MM.1S (cell line): ENCODE results near the gene LZIC.
"Not testable (repeated sequence)": the region's sequence is repeated elsewhere in the genome, so short reads cannot be mapped to it uniquely, and the experiment has no call there.

Source experiments
- DNase-seq: peaks from one replicate; pipeline ENCODE4 v3.0.0-alpha.2; 2015
- H2AFZ ChIP-seq: fragments of 300-600 bp; sonication (generic); 2 replicates; pipeline ENCODE4 v1.6.0; 2016; ENCODE audit warnings: antibody characterized with exemption, low read length
- H3F3A ChIP-seq: fragments of 300-600 bp; sonication (generic); 2 replicates; pipeline ENCODE4 v1.6.1; 2016; ENCODE audit warnings: mild to moderate bottlenecking, antibody characterized with exemption, low read length, moderate library complexity, mixed read lengths; ENCODE audit not compliant: insufficient read depth
- H3K27ac ChIP-seq: fragments of 300-600 bp; sonication (generic); 2 replicates; pipeline ENCODE4 v1.5.1; 2016; ENCODE audit warnings: mild to moderate bottlenecking, low read length
- H3K27me3 ChIP-seq: fragments of 300-600 bp; sonication (generic); replicated peaks from 2 replicates; pipeline ENCODE4 v1.6.0; 2016; ENCODE audit warnings: low read length; ENCODE audit not compliant: insufficient read depth
- H3K36me3 ChIP-seq: fragments of 300-600 bp; sonication (generic); replicated peaks from 2 replicates; pipeline ENCODE4 v1.6.1; 2016; ENCODE audit warnings: mild to moderate bottlenecking, low read length, mixed read lengths; ENCODE audit not compliant: insufficient read depth
- H3K4me1 ChIP-seq: fragments of 300-600 bp; sonication (generic); 2 replicates; pipeline ENCODE4 v1.6.1; 2016; ENCODE audit warnings: low read length, mixed read lengths
- H3K4me2 ChIP-seq: fragments of 300-600 bp; sonication (generic); 2 replicates; pipeline ENCODE4 v1.6.0; 2016; ENCODE audit warnings: low read depth, low read length
- H3K4me3 ChIP-seq: fragments of 300-600 bp; sonication (generic); 2 replicates; pipeline ENCODE4 v1.5.1; 2016; ENCODE audit warnings: low read length, mixed read lengths
- H3K79me2 ChIP-seq: fragments of 300-600 bp; sonication (generic); 2 replicates; pipeline ENCODE4 v1.6.1; 2016; ENCODE audit warnings: mixed run types, low read length, mixed read lengths
- H3K9ac ChIP-seq: fragments of 300-600 bp; sonication (generic); 2 replicates; pipeline ENCODE4 v1.6.1; 2016; ENCODE audit warnings: low read length, mixed read lengths
- H3K9me2 ChIP-seq: fragments of 300-600 bp; sonication (generic); replicated peaks from 2 replicates; pipeline ENCODE4 v1.6.1; 2016; ENCODE audit warnings: mild to moderate bottlenecking, low read length, mixed read lengths; ENCODE audit not compliant: insufficient read depth
- H3K9me3 ChIP-seq: fragments of 300-600 bp; sonication (generic); replicated peaks from 2 replicates; pipeline ENCODE4 v1.6.1; 2016; ENCODE audit warnings: mild to moderate bottlenecking, low read length, mixed read lengths; ENCODE audit not compliant: insufficient read depth
- H4K20me1 ChIP-seq: fragments of 300-600 bp; sonication (generic); 2 replicates; pipeline ENCODE4 v1.6.1; 2016; ENCODE audit warnings: mild to moderate bottlenecking, low read length, moderate library complexity, mixed read lengths; ENCODE audit not compliant: insufficient read depth
- EZH2 ChIP-seq: fragments of 300-600 bp; sonication (generic); optimal IDR thresholded peaks from 2 replicates; pipeline ENCODE3; 2017; ENCODE audit warnings: low read depth, mild to moderate bottlenecking, antibody characterized with exemption, low read length, mixed read lengths
- EZH2phosphoT487 ChIP-seq: fragments of 300-600 bp; sonication (generic); IDR thresholded peaks from 2 replicates; pipeline ENCODE4 v1.6.1; 2018; ENCODE audit warnings: antibody characterized with exemption, low read length
- TF ChIP-seq, protein P1 (sequence below): fragments of 300-600 bp; sonication (generic); IDR thresholded peaks from 2 replicates; pipeline ENCODE4 v1.5.1; 2016; ENCODE audit warnings: antibody characterized with exemption, low read length, mixed read lengths

LZIC gene

DNA sequence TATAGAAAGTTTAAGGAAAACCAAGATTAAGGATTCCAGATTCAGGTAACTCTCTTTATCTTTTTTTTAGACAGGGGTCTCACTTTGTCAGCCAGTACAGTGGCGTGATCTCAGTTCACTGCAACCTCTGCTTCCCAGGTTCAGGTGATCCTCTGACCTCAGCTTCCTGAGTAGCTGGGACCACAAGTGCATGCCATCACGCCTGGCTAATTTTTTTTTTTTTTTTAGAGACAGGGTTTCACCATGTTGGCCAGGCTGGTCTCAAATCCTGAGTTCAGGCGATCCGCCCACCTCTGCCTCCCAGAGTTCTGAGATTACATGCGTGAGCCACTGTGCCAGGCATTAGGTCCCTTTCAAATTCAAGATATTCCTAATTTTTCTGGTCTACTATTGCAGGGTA, 15.9 kb downstream of the LZIC start:
- H3K4me1 ChIP-seq, result no peaks in the 10 kb centered on the region

DNA sequence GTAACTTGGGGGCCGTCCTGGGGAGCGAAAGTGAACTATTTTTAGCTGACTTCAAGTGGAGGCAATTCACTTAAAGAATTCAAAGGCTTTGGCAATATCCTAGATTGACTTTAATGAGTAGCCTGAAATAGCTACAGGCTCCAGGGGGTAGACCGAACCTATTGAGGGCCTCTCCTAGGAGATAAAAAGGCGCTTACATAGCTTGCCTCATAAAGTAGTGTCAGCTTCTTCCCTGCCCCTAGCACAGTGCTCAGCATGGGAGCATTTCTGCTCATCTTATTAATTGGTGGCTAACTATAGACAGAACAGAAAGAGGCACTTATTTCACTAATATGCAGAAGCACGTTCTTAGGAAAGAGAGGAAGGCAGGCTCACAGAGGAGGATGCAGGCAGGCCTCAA, 20.8 kb downstream of the LZIC start:
- Histone ChIP-seq H3F3A (no peaks in the 10 kb centered on the region), H2AFZ (no peak overlapping the region), H3K4me3 (no peak overlapping the region), H3K4me2 (no peak overlapping the region), H3K79me2 (no peaks in the 10 kb centered on the region), H3K4me1 (no peaks in the 10 kb centered on the region), H3K27me3 (no peaks in the 10 kb centered on the region), H4K20me1 (no peaks in the 10 kb centered on the region), H3K27ac (no peak overlapping the region), H3K9me2 (no peaks in the 10 kb centered on the region), H3K36me3 (no peaks in the 10 kb centered on the region), H3K9me3 (no peaks in the 10 kb centered on the region), H3K9ac (no peak overlapping the region)
- TF ChIP-seq EZH2phosphoT487 (no peak), EZH2 (no peak)
- DNase-seq, result no peak

More for the DNA sequence above, 15.9 kb downstream of the LZIC start:
- Histone ChIP-seq H3K27me3 (no peaks in the 10 kb centered on the region), H3K79me2 (no peaks in the 10 kb centered on the region), H3K9ac (no peak overlapping the region), H3K27ac (no peak overlapping the region), H3K4me3 (no peak overlapping the region), H3K9me3 (no peaks in the 10 kb centered on the region), H3K4me2 (no peak overlapping the region), H3F3A (no peaks in the 10 kb centered on the region), H3K36me3 (no peaks in the 10 kb centered on the region; the same call in 1 of the 2 replicates), H4K20me1 (no peaks in the 10 kb centered on the region), H2AFZ (no peak overlapping the region), H3K9me2 (no peaks in the 10 kb centered on the region)
- no peak for DNase-seq
- TF ChIP-seq EZH2phosphoT487 (no peak), EZH2 (no peak)
- TF ChIP-seq, protein P1, sequence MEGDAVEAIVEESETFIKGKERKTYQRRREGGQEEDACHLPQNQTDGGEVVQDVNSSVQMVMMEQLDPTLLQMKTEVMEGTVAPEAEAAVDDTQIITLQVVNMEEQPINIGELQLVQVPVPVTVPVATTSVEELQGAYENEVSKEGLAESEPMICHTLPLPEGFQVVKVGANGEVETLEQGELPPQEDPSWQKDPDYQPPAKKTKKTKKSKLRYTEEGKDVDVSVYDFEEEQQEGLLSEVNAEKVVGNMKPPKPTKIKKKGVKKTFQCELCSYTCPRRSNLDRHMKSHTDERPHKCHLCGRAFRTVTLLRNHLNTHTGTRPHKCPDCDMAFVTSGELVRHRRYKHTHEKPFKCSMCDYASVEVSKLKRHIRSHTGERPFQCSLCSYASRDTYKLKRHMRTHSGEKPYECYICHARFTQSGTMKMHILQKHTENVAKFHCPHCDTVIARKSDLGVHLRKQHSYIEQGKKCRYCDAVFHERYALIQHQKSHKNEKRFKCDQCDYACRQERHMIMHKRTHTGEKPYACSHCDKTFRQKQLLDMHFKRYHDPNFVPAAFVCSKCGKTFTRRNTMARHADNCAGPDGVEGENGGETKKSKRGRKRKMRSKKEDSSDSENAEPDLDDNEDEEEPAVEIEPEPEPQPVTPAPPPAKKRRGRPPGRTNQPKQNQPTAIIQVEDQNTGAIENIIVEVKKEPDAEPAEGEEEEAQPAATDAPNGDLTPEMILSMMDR, result no peak

DNA sequence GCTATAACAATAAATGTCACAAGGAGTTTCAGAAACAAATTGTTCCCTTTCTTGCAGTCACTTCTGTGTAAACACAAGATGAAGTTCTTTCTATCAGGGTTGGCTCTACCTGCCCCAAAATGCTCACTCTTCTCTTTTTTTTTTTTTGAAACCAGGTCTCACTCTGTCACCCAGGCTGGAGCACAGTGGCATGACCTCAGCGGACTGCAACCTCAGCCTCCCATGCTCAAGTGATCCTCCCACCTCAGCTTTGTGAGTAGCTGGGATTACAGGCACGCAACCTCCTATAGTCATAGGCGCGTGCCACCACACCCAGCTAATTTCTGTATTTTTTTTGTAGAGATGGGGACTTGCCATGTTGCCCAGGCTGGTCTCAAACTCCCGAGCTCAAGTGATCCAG, 22.6 kb downstream of the LZIC start:
- no peak for DNase-seq
- Histone ChIP-seq H2AFZ (no peak overlapping the region), H3K79me2 (no peaks in the 10 kb centered on the region), H3K27me3 (no peaks in the 10 kb centered on the region), H3K4me2 (no peak overlapping the region), H3K9me2 (no peaks in the 10 kb centered on the region), H3K4me3 (no peak overlapping the region), H3K9ac (no peak overlapping the region), H3K27ac (no peak overlapping the region), H3F3A (no peaks in the 10 kb centered on the region), H3K9me3 (no peaks in the 10 kb centered on the region), H4K20me1 (no peaks in the 10 kb centered on the region), H3K4me1 (no peaks in the 10 kb centered on the region), H3K36me3 (no peaks in the 10 kb centered on the region)
- TF ChIP-seq, protein P1, result no peak
- TF ChIP-seq EZH2phosphoT487 (no peak), EZH2 (no peak)

DNA sequence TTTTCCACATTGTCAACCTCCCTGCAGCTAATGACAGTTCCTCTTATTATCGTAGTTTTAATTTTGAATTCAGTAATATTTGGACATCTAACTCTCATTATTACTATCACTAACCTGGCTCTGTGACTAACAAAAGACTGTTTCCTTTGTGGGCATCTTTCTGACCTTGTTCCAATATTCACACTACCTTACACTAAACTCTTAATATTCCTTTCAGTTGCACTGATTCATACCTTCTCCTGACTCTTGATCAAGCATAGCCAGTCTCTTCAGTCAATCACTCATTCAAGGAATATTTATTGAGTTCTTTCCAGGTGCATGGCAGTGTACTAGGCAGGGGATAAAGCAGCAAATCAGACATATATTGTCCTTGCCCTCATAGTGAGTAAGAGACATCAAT, 25.3 kb downstream of the LZIC start:
- H3K4me1 ChIP-seq, result no peaks in the 10 kb centered on the region

DNA sequence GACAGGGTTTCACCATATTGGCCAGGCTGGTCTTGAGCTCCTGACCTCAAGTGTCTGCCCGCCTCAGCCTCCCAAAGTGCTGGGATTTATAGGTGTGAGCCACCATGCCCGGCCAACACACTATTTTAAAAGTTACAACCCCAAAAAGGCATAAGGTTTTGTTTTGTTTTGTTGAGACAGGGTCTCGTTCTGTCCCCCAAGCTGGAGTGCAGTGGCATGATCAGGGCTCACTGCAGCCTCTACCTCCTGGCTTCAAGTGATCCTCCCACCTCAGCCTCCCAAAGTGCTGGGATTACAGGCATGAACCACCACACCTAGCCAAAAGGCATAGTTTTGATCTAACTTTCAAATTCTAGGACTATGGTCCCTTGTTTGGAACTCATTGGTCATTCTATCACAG, 25.7 kb downstream of the LZIC start:
- H3K27ac ChIP-seq, H3K27me3 ChIP-seq, H3K79me2 ChIP-seq, DNase-seq, H3K4me1 ChIP-seq, H3K36me3 ChIP-seq, H3K9me2 ChIP-seq, H2AFZ ChIP-seq, H3K9ac ChIP-seq, H3K4me2 ChIP-seq, H3K9me3 ChIP-seq, H3F3A ChIP-seq, H3K4me3 ChIP-seq, H4K20me1 ChIP-seq: not testable (repeated sequence)

More for the DNA sequence above, 25.3 kb downstream of the LZIC start:
- H3F3A ChIP-seq, result no peaks in the 10 kb centered on the region
- H3K9ac ChIP-seq, result no peak overlapping the region
- no peaks in the 10 kb centered on the region for H3K9me2 ChIP-seq
- DNase-seq, result no peak
- no peaks in the 10 kb centered on the region for H3K9me3 ChIP-seq
- no peak overlapping the region for H2AFZ ChIP-seq
- no peaks in the 10 kb centered on the region for H4K20me1 ChIP-seq
- no peaks in the 10 kb centered on the region for H3K27me3 ChIP-seq
- no peaks in the 10 kb centered on the region for H3K79me2 ChIP-seq
- no peak overlapping the region for H3K4me2 ChIP-seq
- H3K36me3 ChIP-seq, result no peaks in the 10 kb centered on the region
- H3K27ac ChIP-seq, result no peak overlapping the region
- no peak overlapping the region for H3K4me3 ChIP-seq
- TF ChIP-seq, protein P1, result no peak
- no peak for TF ChIP-seq EZH2
- no peak for TF ChIP-seq EZH2phosphoT487
